ENCODE data around the gene HRAS. TPM values are rescaled to one million over a fixed set of nuclear protein-coding genes. Genes with fewer than 3 reads are reported as not detected.

The HRAS gene
- total and polyA plus RNA-seq, 2 donors (not counting 1 experiment from before 2014, with no cell fraction given), result 63.5 to 86.0 TPM

- H4K20me1 ChIP-seq (ENCODE audit: control insufficient read depth, insufficient read depth, low read length, poor library complexity, severe bottlenecking), result peaks cover 11% of the 10 kb centered on the region
- H3K79me2 ChIP-seq (ENCODE audit: control insufficient read depth, insufficient read depth, low read length), result no peaks in the 10 kb centered on the region
- H3K4me1 Mint-ChIP-seq, result peaks cover 12% of the 10 kb centered on the region
- H3K27me3 ChIP-seq (replicated peaks in 1 of 4; ENCODE audit: control extremely low read depth in 1 of 4, control insufficient read depth in 3 of 4, insufficient read depth in 4 of 4, low read length in 3 of 4), result peaks cover 0 to 12% (median 3%) of the 10 kb centered on the region in 4 experiments
- H3K9me3 Mint-ChIP-seq (ENCODE audit: insufficient read depth), result no peaks in the 10 kb centered on the region
- intact Hi-C loops (cut with micrococcal nuclease), result loop anchor here (1.0 kb wide), 3 partner anchors 169 to 211 kb away; no protein-coding TSS in a partner anchor
- H3K4me3 ChIP-seq (ENCODE audit: control extremely low read depth in 1 of 5, extremely low read depth in 1 of 5, insufficient read depth in 1 of 5, low read depth in 2 of 5, low read length in 4 of 5), result peak overlapping the region in 4 of 5 experiments; percentile 37 to 62 (median 52)
- peak; percentile 89 for DNase-seq
- H3K4me1 ChIP-seq (ENCODE audit: control insufficient read depth in 2 of 2, insufficient read depth in 2 of 2, low read length in 2 of 2), result peaks cover 12 to 21% of the 10 kb centered on the region in 2 donors
- peak overlapping the region; percentile 96 for H3K4me2 ChIP-seq (replicated peaks; ENCODE audit: low read depth, low read length, poor library complexity, severe bottlenecking)
- no peak overlapping the region for H3K27ac Mint-ChIP-seq
- ATAC-seq (ENCODE audit: low read depth), result peak; percentile 92
- H3K9me3 ChIP-seq (ENCODE audit: control extremely low read depth in 1 of 3, control insufficient read depth in 2 of 3, insufficient read depth in 1 of 3, low read length in 2 of 3), result no peaks in the 10 kb centered on the region
- peak overlapping the region; percentile 61 for H3K9ac ChIP-seq (ENCODE audit: low read length)
- ChIA-PET POLR2A (interaction anchor here (0.5 to 2.4 kb wide), 10 partner anchors 19 to 288 kb away, joined by 3 to 18 read pairs (median 5); partner anchors contain the start of genes HRAS, PHRF1 and TSPAN4), CTCF (interaction anchor here (0.6 to 5.1 kb wide), 25 partner anchors 9 to 497 kb away, joined by 3 to 52 read pairs (median 4); partner anchors contain the start of genes IRF7, PHRF1, RPLP2 and TALDO1)
- H3K4me3 Mint-ChIP-seq, result peak overlapping the region; percentile 71
- H3K36me3 ChIP-seq (replicated peaks in 1 of 2; ENCODE audit: control extremely low read depth in 1 of 2, control insufficient read depth in 1 of 2, extremely low read depth in 1 of 2, insufficient read depth in 2 of 2, low read length in 1 of 2), result peaks cover 0 to 7% of the 10 kb centered on the region in 2 experiments
- WGBS (ENCODE audit: insufficient coverage), result 26% methylated on average over 41 of the region's 60 CpGs
- H3K27ac ChIP-seq (ENCODE audit: low read length in 2 of 2), result no peak overlapping the region
- H2AFZ ChIP-seq (ENCODE audit: insufficient read depth, low read depth, low read length, poor library complexity, severe bottlenecking), result peak overlapping the region; percentile 65
- TF ChIP-seq EZH2 (IDR thresholded peaks at IDR 0.05; ENCODE audit: borderline replicate concordance, insufficient read depth, low read depth, low read length, poor library complexity, severe bottlenecking) (no peak), CTCF (IDR thresholded peaks at IDR 0.05) (peak; percentile 65)
- H3K27me3 Mint-ChIP-seq, result no peaks in the 10 kb centered on the region
Measured at GRCh38 chr11:554428-555226, 19.3 kb upstream of the HRAS start.

All from B cell (primary cell).